GM18508 (cell line): ENCODE results near the gene RAB44.

ENCODE experiments used
- ATAC-seq: cut with Tn5 transposase; IDR thresholded peaks from one replicate; pipeline ENCODE4 v1.9.1; 2021; ENCODE audit warnings: moderate number of reproducible peaks; ENCODE audit not compliant: insufficient read depth, unreplicated experiment

Gene RAB44

DNA sequence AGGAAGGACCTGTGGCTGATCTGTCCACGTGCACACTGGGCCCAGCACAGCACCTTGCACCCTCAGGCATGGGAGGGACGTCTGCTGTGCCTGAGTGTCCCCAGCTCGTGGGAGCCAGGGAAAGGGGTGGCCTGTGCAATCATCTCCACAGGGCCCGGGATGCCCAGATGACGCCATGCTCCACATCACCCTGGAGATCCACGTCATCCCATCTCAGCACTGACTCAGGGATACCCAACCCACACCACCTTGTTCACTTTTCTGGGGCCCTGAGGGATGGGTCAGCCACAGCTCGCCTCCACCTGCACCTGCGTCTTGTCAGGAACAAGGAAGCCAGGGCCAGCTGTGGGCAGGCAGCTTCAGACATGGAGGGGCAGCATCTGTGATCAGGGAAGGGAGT, 48.2 kb downstream of the RAB44 start:
- no peak for ATAC-seq

- ATAC-seq = no peak
Observed at GRCh38 chr6:36746251-36746650, 48.6 kb downstream of the RAB44 start.

- ATAC-seq = no peak
Observed at GRCh38 chr6:36749829-36750489, 52.3 kb downstream of the RAB44 start.

- no peak for ATAC-seq
Observed at GRCh38 chr6:36751091-36751490, 53.5 kb downstream of the RAB44 start.

- no peak for ATAC-seq
Observed at GRCh38 chr6:36751833-36752186, 54.2 kb downstream of the RAB44 start.

DNA sequence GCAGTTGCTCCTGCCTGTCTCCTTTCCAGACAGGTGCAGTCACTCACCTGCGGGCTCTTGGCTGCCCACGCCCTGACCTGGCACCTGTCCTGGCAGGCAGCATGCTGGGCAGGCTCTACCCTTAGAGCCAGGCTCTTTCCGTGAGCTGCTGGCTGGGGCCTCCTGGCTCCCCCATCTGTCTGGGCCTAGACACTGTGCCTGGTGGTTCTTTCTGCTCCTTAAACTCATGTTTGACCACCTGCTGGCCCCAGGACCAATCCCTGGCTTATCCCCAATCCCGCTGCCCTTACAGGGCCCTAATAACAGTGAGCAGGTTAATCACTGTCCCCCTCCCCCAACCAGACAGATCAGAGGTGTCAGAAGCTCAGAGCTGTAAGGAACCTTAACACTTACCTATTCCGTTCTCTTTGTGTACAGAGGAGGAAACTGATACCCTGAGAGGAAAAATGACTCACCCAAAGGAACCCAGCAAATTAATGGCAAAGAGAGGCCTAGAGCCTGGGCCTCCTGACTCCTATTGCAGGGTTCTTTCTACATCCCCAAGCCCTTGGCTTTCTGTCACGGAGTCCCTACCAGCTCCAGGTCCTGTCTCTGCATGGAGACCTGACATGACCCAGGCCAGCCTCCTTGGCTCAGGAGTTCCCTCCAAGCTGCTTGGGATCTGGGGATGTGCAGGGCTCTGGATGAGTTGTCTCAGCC, 54.7 kb downstream of the RAB44 start:
- ATAC-seq = no peak

- ATAC-seq = no peak
Observed at GRCh38 chr6:36752886-36753506, 55.4 kb downstream of the RAB44 start.

DNA sequence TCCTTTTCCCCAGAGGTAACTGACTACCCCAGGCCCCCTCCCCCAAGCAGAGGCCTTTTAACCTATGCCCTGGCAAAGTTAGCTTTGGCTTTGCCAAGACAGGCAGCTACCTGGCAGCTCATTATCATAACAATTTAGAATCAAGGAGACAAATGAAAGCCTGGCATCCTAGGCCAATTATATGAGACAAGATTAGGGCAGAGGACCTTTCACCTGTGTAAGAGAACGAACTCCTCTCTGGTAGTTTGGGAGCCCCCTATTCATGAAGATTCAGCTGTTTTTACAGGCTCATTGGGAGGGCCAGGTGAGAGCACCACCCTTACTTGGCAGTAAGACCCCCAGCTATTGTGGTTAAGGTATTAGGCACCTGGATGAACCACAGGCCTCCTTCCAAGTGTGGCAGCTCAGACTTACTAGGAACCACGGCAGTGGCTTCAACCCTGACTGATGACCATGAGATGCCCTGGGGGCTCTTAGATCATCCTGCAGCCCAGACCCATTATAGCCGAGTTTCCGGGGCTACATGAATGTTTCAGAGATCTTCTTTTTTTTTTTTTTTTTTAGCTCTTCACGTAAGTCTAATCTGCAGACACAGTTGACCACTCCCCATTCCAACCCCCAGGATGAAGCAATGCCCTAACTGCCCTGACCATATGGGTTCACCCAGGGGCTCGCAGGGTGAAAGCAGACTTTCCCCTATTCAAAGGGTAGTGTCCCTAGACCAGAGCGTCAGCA, 56.2 kb downstream of the RAB44 start:
- ATAC-seq = no peak

GRCh38 chr6:36754582-36755434, 57.2 kb downstream of the RAB44 start:
- no peak for ATAC-seq

- ATAC-seq = no peak
Observed at GRCh38 chr6:36755435-36756348, 58.1 kb downstream of the RAB44 start.

GRCh38 chr6:36756786-36757185, 59.2 kb downstream of the RAB44 start:
- ATAC-seq = no peak

DNA sequence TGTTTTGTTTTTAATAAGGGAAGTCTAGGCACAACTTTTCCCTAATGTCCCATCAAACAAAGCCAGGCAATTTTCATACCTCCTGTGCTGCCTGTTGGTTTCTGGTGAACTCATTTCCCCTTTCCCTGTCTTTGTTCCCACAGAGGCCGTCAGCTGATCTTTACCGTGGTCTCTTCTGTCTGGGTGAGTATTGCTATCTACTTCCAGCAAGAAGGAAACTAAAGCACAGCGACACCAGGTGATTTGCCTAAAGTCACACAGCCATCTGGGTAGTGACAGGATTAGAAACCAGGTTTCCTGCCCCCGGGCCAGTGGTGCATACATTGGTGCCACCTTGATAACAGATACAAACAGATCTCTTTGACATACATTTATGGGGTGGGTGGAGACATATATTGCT, 59.6 kb downstream of the RAB44 start:
- ATAC-seq = no peak

DNA sequence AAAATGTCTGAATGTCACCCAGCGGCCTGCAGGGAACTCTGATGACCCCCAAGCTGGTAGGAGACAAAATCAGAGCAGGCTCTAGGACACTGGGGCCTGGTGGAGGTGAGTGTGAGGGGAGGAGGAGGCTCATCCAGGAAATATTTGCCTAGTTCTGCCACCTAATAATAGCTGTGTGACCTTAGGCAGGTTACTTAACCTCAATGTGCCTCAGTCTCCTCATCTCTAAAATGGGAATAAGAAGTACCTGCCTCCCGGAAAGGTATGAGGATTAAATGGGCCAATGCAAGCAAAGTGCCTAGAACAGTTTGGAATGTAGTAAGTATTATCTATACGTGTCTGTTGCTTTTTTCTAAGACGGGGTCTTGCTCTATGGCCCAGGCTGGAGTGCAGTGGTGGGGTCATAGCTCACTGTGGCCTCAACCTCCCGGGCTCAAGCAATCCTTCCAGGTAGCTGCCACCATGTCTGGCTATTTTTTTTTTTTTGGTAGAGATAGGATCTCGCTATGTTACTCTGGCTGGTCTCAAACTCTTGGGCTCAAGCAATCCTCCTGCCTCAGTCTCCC, 60.4 kb downstream of the RAB44 start:
- no peak for ATAC-seq

GRCh38 chr6:36758516-36759147, 61.0 kb downstream of the RAB44 start:
- ATAC-seq = no peak

GRCh38 chr6:36759148-36759759, 61.6 kb downstream of the RAB44 start:
- no peak for ATAC-seq

GRCh38 chr6:36760685-36761435, 63.2 kb downstream of the RAB44 start:
- no peak for ATAC-seq

DNA sequence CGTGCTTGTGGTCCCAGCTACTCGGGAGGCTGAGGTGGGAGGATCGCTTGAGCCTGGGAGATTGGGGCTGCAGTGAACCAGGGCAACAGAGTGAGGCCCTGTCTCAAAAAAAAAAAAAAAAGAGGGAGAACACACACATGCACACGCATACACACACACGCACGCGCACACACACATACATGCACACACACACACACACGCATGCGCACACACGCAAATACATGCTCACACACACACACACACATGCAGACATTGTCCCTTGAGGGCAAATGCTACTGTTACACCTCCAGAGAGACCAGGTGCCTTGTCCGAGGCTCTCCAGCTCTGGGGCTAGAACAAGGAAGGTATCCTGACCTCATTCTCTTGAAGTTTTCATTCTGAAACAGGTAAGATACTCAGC, 64.5 kb downstream of the RAB44 start:
- no peak for ATAC-seq
